GM18517 (cell line): ENCODE results near the gene GABPB2.
A peak's percentile ranks its signal among the peaks of the same experiment; 100 is the strongest.

Source experiments
- ATAC-seq: cut with Tn5 transposase; IDR thresholded peaks from one replicate; pipeline ENCODE4 v1.9.1; 2021; ENCODE audit warnings: mild to moderate bottlenecking, moderate library complexity; ENCODE audit not compliant: unreplicated experiment

Gene GABPB2

GRCh38 chr1:151131701-151132334 is 61.3 kb downstream of the GABPB2 start:
- ATAC-seq = no peak

GRCh38 chr1:151132335-151133017 is 61.9 kb downstream of the GABPB2 start:
- ATAC-seq = no peak

- ATAC-seq = no peak
These were observed 62.7 kb downstream of the GABPB2 start for GRCh38 chr1:151133018-151133806.

GRCh38 chr1:151134396-151134795 is 63.8 kb downstream of the GABPB2 start:
- no peak for ATAC-seq

GRCh38 chr1:151134991-151135390 is 64.4 kb downstream of the GABPB2 start:
- ATAC-seq = no peak

GRCh38 chr1:151135433-151136385 is 65.1 kb downstream of the GABPB2 start:
- ATAC-seq = no peak

- no peak for ATAC-seq
These were observed 67.2 kb downstream of the GABPB2 start for GRCh38 chr1:151137789-151138188.

- ATAC-seq = no peak
These were observed 72.0 kb downstream of the GABPB2 start for GRCh38 chr1:151142411-151143056.

GRCh38 chr1:151143057-151143435 is 72.5 kb downstream of the GABPB2 start:
- no peak for ATAC-seq

- ATAC-seq = no peak
These were observed 73.4 kb downstream of the GABPB2 start for GRCh38 chr1:151143986-151144385.

GRCh38 chr1:151144474-151145303 is 74.1 kb downstream of the GABPB2 start:
- ATAC-seq = no peak

- no peak for ATAC-seq
These were observed 74.9 kb downstream of the GABPB2 start for GRCh38 chr1:151145304-151146071.

- ATAC-seq = no peak
These were observed 75.5 kb downstream of the GABPB2 start for GRCh38 chr1:151146072-151146411.

- ATAC-seq = peak; percentile 97
These were observed 76.0 kb downstream of the GABPB2 start, which contains the start of gene SEMA6C for GRCh38 chr1:151146412-151147131. Gene SEMA6C (minus strand): TSS chr1:151146631. CDS start chr1:151142621, 4,010 bp downstream.

GRCh38 chr1:151147132-151147503 is 76.6 kb downstream of the GABPB2 start:
- ATAC-seq = no peak

- no peak for ATAC-seq
These were observed 77.1 kb downstream of the GABPB2 start for GRCh38 chr1:151147665-151148064.

- no peak for ATAC-seq
These were observed 85.9 kb downstream of the GABPB2 start, which contains the start of gene TNFAIP8L2 for GRCh38 chr1:151156515-151156819. Gene TNFAIP8L2 (plus strand): TSS chr1:151156649. CDS start chr1:151158698, 2,049 bp downstream.

GRCh38 chr1:151157067-151157531 is 86.5 kb downstream of the GABPB2 start:
- ATAC-seq = no peak
